Measurements from ENCODE around the gene LSM10.

Gene LSM10

DNA sequence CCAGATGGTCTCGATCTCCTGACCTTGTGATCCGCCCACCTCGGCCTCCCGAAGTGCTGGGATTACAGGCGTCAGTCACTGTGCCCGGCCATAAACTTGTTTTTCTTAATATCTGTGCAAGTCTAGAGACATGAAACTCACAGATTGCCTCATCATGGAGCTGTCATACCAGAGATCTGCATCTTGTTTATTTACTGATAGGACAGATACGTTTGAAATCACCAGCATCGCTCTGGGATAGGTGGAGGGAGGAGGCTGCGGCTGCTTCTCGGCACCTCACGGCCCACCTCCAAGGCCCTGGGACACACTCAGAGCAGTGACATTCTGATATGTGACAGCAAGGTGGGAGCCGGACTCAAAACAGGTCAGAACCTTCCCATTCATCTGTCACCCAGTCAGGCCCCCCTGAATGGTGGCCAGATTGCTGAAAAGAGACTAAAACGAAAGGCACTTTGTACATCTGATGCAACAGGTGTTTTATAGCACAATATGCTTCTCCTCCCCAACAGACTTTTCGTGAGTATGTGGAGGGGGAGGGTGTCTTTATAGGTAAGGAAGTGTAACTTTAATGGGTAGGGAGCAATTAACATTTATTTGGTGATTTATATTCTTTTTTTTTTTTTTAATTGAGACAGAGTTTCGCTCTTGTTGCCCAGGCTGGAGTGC is 18.1 kb upstream of the LSM10 start:
- TF ChIP-seq TAF1 (IDR thresholded peaks at IDR 0.05; ENCODE audit: borderline replicate concordance, insufficient read depth, low read length) (no peak), POLR2AphosphoS5 (IDR thresholded peaks at IDR 0.05; ENCODE audit: low read depth, low read length) (no peak), SIN3A (IDR thresholded peaks at IDR 0.05; ENCODE audit: borderline replicate concordance, insufficient read depth, low read length) (no peak), FOXP2 (optimal IDR thresholded peaks at IDR 0.05; ENCODE audit: borderline replicate concordance, extremely low read depth, extremely low read length, insufficient read depth) (no peak), REST (IDR thresholded peaks at IDR 0.05; ENCODE audit: insufficient read depth in 1 of 2, low read depth in 2 of 2, low read length in 2 of 2) (no peak)

DNA sequence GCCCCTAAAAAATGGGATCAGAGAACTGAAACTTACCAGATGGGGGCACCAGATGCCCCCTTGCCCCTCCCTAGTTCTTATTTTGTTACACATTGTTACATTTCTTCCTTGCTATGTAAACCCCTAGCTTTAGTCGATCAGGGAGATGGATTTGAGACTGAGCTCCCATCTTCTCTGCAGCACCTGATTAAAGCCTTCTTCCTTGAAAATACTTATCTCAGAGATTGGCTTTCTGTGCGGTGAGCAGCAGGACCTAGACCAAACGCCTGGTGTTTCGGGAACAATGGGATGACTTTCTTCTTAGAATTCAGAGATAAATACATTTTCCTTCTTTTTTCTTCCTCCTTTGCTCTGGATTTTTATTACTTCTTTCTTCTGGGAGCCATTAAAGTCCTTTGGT is 16.7 kb upstream of the LSM10 start:
- TF ChIP-seq POLR2AphosphoS5 (IDR thresholded peaks at IDR 0.05; ENCODE audit: low read depth, low read length) (no peak), SIN3A (IDR thresholded peaks at IDR 0.05; ENCODE audit: borderline replicate concordance, insufficient read depth, low read length) (no peak), REST (IDR thresholded peaks at IDR 0.05; ENCODE audit: insufficient read depth in 1 of 2, low read depth in 2 of 2, low read length in 2 of 2) (no peak), FOXP2 (optimal IDR thresholded peaks at IDR 0.05; ENCODE audit: borderline replicate concordance, extremely low read depth, extremely low read length, insufficient read depth) (no peak), TAF1 (IDR thresholded peaks at IDR 0.05; ENCODE audit: borderline replicate concordance, insufficient read depth, low read length) (no peak)

- TF ChIP-seq POLR2AphosphoS5 (IDR thresholded peaks at IDR 0.05; ENCODE audit: low read depth, low read length) (no peak), REST (IDR thresholded peaks at IDR 0.05; ENCODE audit: insufficient read depth in 1 of 2, low read depth in 2 of 2, low read length in 2 of 2) (no peak), SIN3A (IDR thresholded peaks at IDR 0.05; ENCODE audit: borderline replicate concordance, insufficient read depth, low read length) (no peak), TAF1 (IDR thresholded peaks at IDR 0.05; ENCODE audit: borderline replicate concordance, insufficient read depth, low read length) (no peak), FOXP2 (optimal IDR thresholded peaks at IDR 0.05; ENCODE audit: borderline replicate concordance, extremely low read depth, extremely low read length, insufficient read depth) (no peak)
Measured at GRCh38 chr1:36411674-36412648, 14.3 kb upstream of the LSM10 start.

GRCh38 chr1:36408479-36408878 is 10.8 kb upstream of the LSM10 start:
- TF ChIP-seq FOXP2 (optimal IDR thresholded peaks at IDR 0.05; ENCODE audit: borderline replicate concordance, extremely low read depth, extremely low read length, insufficient read depth): no peak
- no peak for TF ChIP-seq POLR2AphosphoS5 (IDR thresholded peaks at IDR 0.05; ENCODE audit: low read depth, low read length)
- no peak for TF ChIP-seq TAF1 (IDR thresholded peaks at IDR 0.05; ENCODE audit: borderline replicate concordance, insufficient read depth, low read length)
- peak in 1 of 2 experiments; percentile 23; a peak in 1 of 4 replicates for TF ChIP-seq REST (IDR thresholded peaks at IDR 0.05; ENCODE audit: insufficient read depth in 1 of 2, low read depth in 2 of 2, low read length in 2 of 2)
- 0 out of 2 replicates have a peak, but pooled peaks have one; percentile 26 for TF ChIP-seq SIN3A (IDR thresholded peaks at IDR 0.05; ENCODE audit: borderline replicate concordance, insufficient read depth, low read length)

Measured in PFSK-1 (cell line).